Endothelial cell of umbilical vein (primary cell): ENCODE results near the gene BIRC6. TPM values are rescaled to one million over a fixed set of nuclear protein-coding genes. Genes with fewer than 3 reads are reported as not detected.

Experiments used
- BruUV-seq: library from RNA; stranded (reverse); fragments of 400-500 nt; replicated peaks from 2 replicates; lab custom pipeline; 2021; lab: Mats Ljungman, UMichigan
- CTCF ChIA-PET: fragments of 300-600, 350-600 bp; sonication (Branson Sonifier 250); formaldehyde crosslinking; loops from one replicate; lab custom pipeline; 2021; ENCODE audit warnings: antibody characterized with exemption, inconsistent platforms; lab: Charles Lee
- POLR2A ChIA-PET: fragments of 300-600, 350-600 bp; sonication (Branson Sonifier 250); formaldehyde crosslinking; loops from one replicate; lab custom pipeline; 2021; ENCODE audit warnings: antibody characterized with exemption, inconsistent platforms; lab: Charles Lee
- DNase-seq: peaks from one replicate; pipeline ENCODE4 v3.0.0-alpha.2; 2011; ENCODE audit warnings: low read depth, low spot score
- FAIRE-seq: peaks from 2 replicates; lab custom pipeline; 2011; peaks lifted over from hg19 to GRCh38; lab: Jason Lieb, UNC
- H2AFZ ChIP-seq: 2 replicates; pipeline ENCODE4 v1.6.0; 2012; ENCODE audit warnings: low read depth, low read length, control low read depth, inconsistent platforms
- H3K27ac ChIP-seq: 2 replicates; pipeline ENCODE4 v1.5.1; 2011; ENCODE audit warnings: low read depth, mild to moderate bottlenecking, control low read depth, low read length, moderate library complexity; ENCODE audit not compliant: insufficient read depth
- H3K27me3 ChIP-seq, 2 experiments: 2 replicates each; pipeline versions ENCODE4 v1.6.0 to v1.6.1; 2011; ENCODE audit warnings: low read length in 2 of 2, mixed read lengths in 1 of 2; ENCODE audit not compliant: control insufficient read depth in 2 of 2, insufficient read depth in 2 of 2
- H3K36me3 ChIP-seq, 2 experiments: 2 replicates in 1 of 2; 3 replicates in 1 of 2; pipeline ENCODE4 v1.5.1; 2011; ENCODE audit warnings: low read length in 2 of 2, mild to moderate bottlenecking in 1 of 2, moderate library complexity in 1 of 2; ENCODE audit not compliant: control insufficient read depth in 2 of 2, insufficient read depth in 2 of 2; ENCODE audit errors: extremely low read depth in 1 of 2
- H3K4me1 ChIP-seq: 3 replicates; pipeline ENCODE4 v1.5.1; 2011; ENCODE audit warnings: mild to moderate bottlenecking, low read length; ENCODE audit not compliant: control insufficient read depth, insufficient read depth; ENCODE audit errors: extremely low read depth
- H3K4me2 ChIP-seq: 2 replicates; pipeline ENCODE4 v1.6.1; 2011; ENCODE audit warnings: low read length, control low read depth, mixed read lengths; ENCODE audit not compliant: insufficient read depth
- H3K4me3 ChIP-seq, 3 experiments: fragments of 200-600 bp in 1 of 3; sonication (generic), shearing (Covaris generic) in 1 of 3; replicated peaks in 1 of 3; 2 replicates each; pipeline ENCODE4 v1.5.1; 2011 to 2016; ENCODE audit warnings: control low read depth in 3 of 3, low read length in 3 of 3, mild to moderate bottlenecking in 2 of 3, inconsistent platforms in 1 of 3, low read depth in 1 of 3, moderate library complexity in 1 of 3; ENCODE audit not compliant: insufficient read depth in 1 of 3
- H3K79me2 ChIP-seq: 2 replicates; pipeline ENCODE4 v1.6.0; 2012; ENCODE audit warnings: low read length, inconsistent platforms; ENCODE audit not compliant: control insufficient read depth, insufficient read depth
- H3K9ac ChIP-seq: replicated peaks from 2 replicates; pipeline ENCODE3; 2011; ENCODE audit warnings: low read length, control low read depth; ENCODE audit not compliant: insufficient read depth; ENCODE audit errors: extremely low read depth
- H3K9me1 ChIP-seq: replicated peaks from 3 replicates; pipeline ENCODE4 v1.6.0; 2011; ENCODE audit warnings: mild to moderate bottlenecking, low read length; ENCODE audit not compliant: control insufficient read depth, insufficient read depth; ENCODE audit errors: extremely low read depth
- H3K9me3 ChIP-seq: replicated peaks from 2 replicates; pipeline ENCODE4 v1.5.1; 2012; ENCODE audit warnings: low read length, inconsistent platforms; ENCODE audit not compliant: control insufficient read depth, insufficient read depth
- H4K20me1 ChIP-seq: replicated peaks from 2 replicates; pipeline ENCODE3; 2011; ENCODE audit warnings: mild to moderate bottlenecking, low read length; ENCODE audit not compliant: control insufficient read depth, insufficient read depth; ENCODE audit errors: extremely low read depth
- EZH2 ChIP-seq: IDR thresholded peaks from 2 replicates; pipeline ENCODE4 v1.6.1; 2012; ENCODE audit warnings: borderline replicate concordance, low read depth, mild to moderate bottlenecking, moderate library complexity, low read length, inconsistent platforms; ENCODE audit not compliant: severe bottlenecking
- FOS ChIP-seq: IDR thresholded peaks from 2 replicates; pipeline ENCODE4 v1.6.1; 2011; ENCODE audit warnings: mild to moderate bottlenecking, low read length, moderate library complexity, borderline replicate concordance; ENCODE audit not compliant: insufficient read depth
- GATA2 ChIP-seq: IDR thresholded peaks from 2 replicates; pipeline ENCODE4 v1.7.0; 2011; ENCODE audit warnings: low read depth, mild to moderate bottlenecking, moderate library complexity, mixed read lengths, low read length; ENCODE audit not compliant: insufficient read length, insufficient read depth
- JUN ChIP-seq: IDR thresholded peaks from 2 replicates; pipeline ENCODE4 v1.6.1; 2011; ENCODE audit warnings: borderline replicate concordance, low read depth; ENCODE audit not compliant: insufficient read length, insufficient read depth
- MYC ChIP-seq: IDR thresholded peaks from one replicate; pipeline ENCODE4 v1.6.1; 2011; ENCODE audit warnings: mild to moderate bottlenecking, low read depth, low read length
- POLR2A ChIP-seq: IDR thresholded peaks from 2 replicates; pipeline ENCODE4 v1.6.1; 2012; ENCODE audit warnings: low read depth, mild to moderate bottlenecking, control low read depth, low read length
- POLR2AphosphoS5 ChIP-seq: IDR thresholded peaks from 2 replicates; pipeline ENCODE4 v1.6.1; 2012; ENCODE audit warnings: low read depth, mild to moderate bottlenecking, control low read depth, low read length, moderate library complexity; ENCODE audit not compliant: insufficient read depth
- dilution Hi-C: fragments of 300-500 bp; cut with MboI; formaldehyde crosslinking; loops from one replicate; pipeline ENCODE4 v1.15.0; 2019; ENCODE audit warnings: low sequenced_read_pairs; ENCODE audit not compliant: extremely low pct_ligation_motif_present
- intact Hi-C: fragments of 100-400 bp; cut with micrococcal nuclease; formaldehyde crosslinking; loops from one replicate; pipeline ENCODE4 v1.10.0; 2022
- polyA plus RNA-seq, 4 experiments: library from polyadenylated mRNA; depleted of rRNA in 3 of 4; stranded (reverse) in 3 of 4; unstranded in 1 of 4; fragments of >200 nt; gene quantifications; 2 replicates each; pipeline versions ENCODE4 v1.2.1 to v1.2.3, GENCODE V29; 2011 to 2012; ENCODE audit warnings: missing spikeins in 1 of 4
- total RNA-seq: library from RNA; stranded (reverse); gene quantifications from 2 replicates; pipeline ENCODE4 v1.2.3, GENCODE V29; 2021
- TF ChIP-seq, protein P1 (sequence below), 2 donors: IDR thresholded peaks; 1 replicate in 1 of 2; 2 replicates in 1 of 2; pipeline ENCODE4 v1.5.1; 2011; ENCODE audit warnings: low read length in 2 of 2, mild to moderate bottlenecking in 2 of 2, moderate library complexity in 2 of 2, control low read depth in 1 of 2, inconsistent platforms in 1 of 2, low read depth in 1 of 2; ENCODE audit not compliant: insufficient read depth in 1 of 2; ENCODE audit errors: extremely low read depth in 1 of 2
- TF ChIP-seq, protein P2 (sequence below): IDR thresholded peaks from 2 replicates; pipeline ENCODE4 v1.6.1; 2011; ENCODE audit not compliant: insufficient read depth, insufficient read length

BIRC6 gene
- total and polyA plus RNA-seq, 2 donors (not counting 3 experiments of a cell fraction or from before 2014, with no cell fraction given): 34.2 to 83.1 TPM

DNA sequence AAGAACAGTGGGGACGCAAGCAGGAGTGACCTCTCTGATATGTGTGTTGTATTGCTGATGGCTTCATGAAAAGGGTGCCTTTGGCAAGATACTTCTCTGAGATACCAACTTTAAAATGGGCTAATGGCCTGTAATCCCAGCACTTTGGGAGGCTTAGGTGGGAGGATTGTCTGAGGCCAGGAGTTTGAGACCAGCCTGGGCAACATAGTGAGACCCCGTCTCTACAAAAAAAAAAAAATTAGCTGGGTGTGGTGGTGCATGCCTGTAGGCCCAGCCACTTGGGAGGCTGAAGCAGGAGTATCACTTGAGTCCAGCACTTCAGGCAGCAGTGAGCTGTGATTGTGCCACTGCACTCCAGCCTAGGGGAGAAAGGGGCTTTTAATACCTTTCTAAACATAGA, 9.8 kb downstream of the BIRC6 start:
- Histone ChIP-seq H3K4me2 (no peak overlapping the region), H3K79me2 (peaks cover 98% of the 10 kb centered on the region), H3K9ac (no peak overlapping the region), H2AFZ (no peak overlapping the region), H3K4me1 (peaks cover 3% of the 10 kb centered on the region), H3K9me3 (no peaks in the 10 kb centered on the region), H3K9me1 (no peaks in the 10 kb centered on the region), H4K20me1 (peaks cover 10% of the 10 kb centered on the region), H3K27ac (no peak overlapping the region), H3K36me3 (no peaks in the 10 kb centered on the region), H3K4me3 (no peak overlapping the region), H3K27me3 (no peaks in the 10 kb centered on the region)
- intact Hi-C loops: no loop called here
- TF ChIP-seq FOS (no peak), JUN (no peak), EZH2 (no peak), POLR2AphosphoS5 (no peak), POLR2A (no peak), MYC (no peak), GATA2 (no peak)
- TF ChIP-seq, protein P1, sequence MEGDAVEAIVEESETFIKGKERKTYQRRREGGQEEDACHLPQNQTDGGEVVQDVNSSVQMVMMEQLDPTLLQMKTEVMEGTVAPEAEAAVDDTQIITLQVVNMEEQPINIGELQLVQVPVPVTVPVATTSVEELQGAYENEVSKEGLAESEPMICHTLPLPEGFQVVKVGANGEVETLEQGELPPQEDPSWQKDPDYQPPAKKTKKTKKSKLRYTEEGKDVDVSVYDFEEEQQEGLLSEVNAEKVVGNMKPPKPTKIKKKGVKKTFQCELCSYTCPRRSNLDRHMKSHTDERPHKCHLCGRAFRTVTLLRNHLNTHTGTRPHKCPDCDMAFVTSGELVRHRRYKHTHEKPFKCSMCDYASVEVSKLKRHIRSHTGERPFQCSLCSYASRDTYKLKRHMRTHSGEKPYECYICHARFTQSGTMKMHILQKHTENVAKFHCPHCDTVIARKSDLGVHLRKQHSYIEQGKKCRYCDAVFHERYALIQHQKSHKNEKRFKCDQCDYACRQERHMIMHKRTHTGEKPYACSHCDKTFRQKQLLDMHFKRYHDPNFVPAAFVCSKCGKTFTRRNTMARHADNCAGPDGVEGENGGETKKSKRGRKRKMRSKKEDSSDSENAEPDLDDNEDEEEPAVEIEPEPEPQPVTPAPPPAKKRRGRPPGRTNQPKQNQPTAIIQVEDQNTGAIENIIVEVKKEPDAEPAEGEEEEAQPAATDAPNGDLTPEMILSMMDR (IDR thresholded peaks at IDR 0.05; ENCODE audit: extremely low read depth in 1 of 2, insufficient read depth in 1 of 2, low read depth in 1 of 2, low read length in 2 of 2): no peak
- TF ChIP-seq, protein P2, sequence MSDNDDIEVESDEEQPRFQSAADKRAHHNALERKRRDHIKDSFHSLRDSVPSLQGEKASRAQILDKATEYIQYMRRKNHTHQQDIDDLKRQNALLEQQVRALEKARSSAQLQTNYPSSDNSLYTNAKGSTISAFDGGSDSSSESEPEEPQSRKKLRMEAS: no peak
- FAIRE-seq (no peak), DNase-seq (no peak)
- no TSS peak for BruUV-seq
- POLR2A ChIA-PET: no interaction called here
- CTCF ChIA-PET: no interaction called here
- dilution Hi-C loops: no loop called here
